ENCODE results near the gene UGDH. TPM values are rescaled to one million over a fixed set of nuclear protein-coding genes. Genes with fewer than 3 reads are reported as not detected.

UGDH gene
- total and polyA plus RNA-seq, 10 of the 15 experiments (the other 5 are each of a cell fraction or from before 2014, with no cell fraction given), result 11.1 to 60.3 (median 26.8) TPM

GRCh38 chr4:39502019-39502663 lies 25.1 kb downstream of the UGDH start:
- intact Hi-C loops (cut with micrococcal nuclease; ENCODE audit: unreplicated experiment) (no loop called here), in situ Hi-C loops (cut with MboI) (no loop called here)
- Histone ChIP-seq H3K4me3 (no peak overlapping the region), H3K79me2 (ENCODE audit: control insufficient read depth, insufficient read depth, low read length) (no peaks in the 10 kb centered on the region), H2AFZ (ENCODE audit: control insufficient read depth, low read depth, low read length) (no peak overlapping the region), H3K27ac (ENCODE audit: control insufficient read depth, insufficient read depth) (no peak overlapping the region), H3K27me3 (replicated peaks in 1 of 2; ENCODE audit: control insufficient read depth in 2 of 2, insufficient read depth in 2 of 2, low read length in 1 of 2) (no peaks in the 10 kb centered on the region), H4K20me1 (ENCODE audit: control insufficient read depth, insufficient read depth) (no peaks in the 10 kb centered on the region), H3K9ac (ENCODE audit: control insufficient read depth, insufficient read depth, low read length) (no peak overlapping the region), H3K9me3 (replicated peaks; ENCODE audit: control insufficient read depth, insufficient read depth, low read length) (no peaks in the 10 kb centered on the region), H3K36me3 (ENCODE audit: control insufficient read depth in 2 of 2, insufficient read depth in 2 of 2, low read length in 1 of 2) (peaks cover 0 to 18% of the 10 kb centered on the region in 2 experiments), H3K4me2 (ENCODE audit: control insufficient read depth, insufficient read depth) (no peak overlapping the region), H3K4me1 (ENCODE audit: control insufficient read depth, insufficient read depth, low read length) (no peaks in the 10 kb centered on the region)
- TF ChIP-seq JUND (IDR thresholded peaks at IDR 0.05; ENCODE audit: low read depth, low read length) (no peak), ZBTB40 (IDR thresholded peaks at IDR 0.05; ENCODE audit: borderline replicate concordance) (no peak), EED (IDR thresholded peaks at IDR 0.05; ENCODE audit: low read depth) (no peak), ZNF274 (IDR thresholded peaks at IDR 0.05; ENCODE audit: insufficient read depth, insufficient read length) (no peak), CUX1 (IDR thresholded peaks at IDR 0.05; ENCODE audit: insufficient replicate concordance, low read depth, low read length) (no peak), ZNF384 (IDR thresholded peaks at IDR 0.05; ENCODE audit: borderline replicate concordance, low read depth, low read length) (no peak)
- CTCF ChIA-PET, result no interaction called here
- ATAC-seq (no peak), DNase-seq (ENCODE audit: low read depth, low spot score) (no peak), FAIRE-seq (no peak)
- RAD21 ChIA-PET (ENCODE audit: unreplicated experiment), result no interaction called here
- SMC1A ChIA-PET (ENCODE audit: uncharacterized antibody, unreplicated experiment), result no interaction called here
- POLR2A ChIA-PET, result interaction anchor here (0.6 kb wide), 1 partner anchor 254 kb away, joined by 3 read pairs; no protein-coding TSS in a partner anchor
- BruUV-seq (replicated peaks), result no TSS peak

Data from GM12878 (cell line).